ENCODE measurements around the gene POC1A.
"Not testable (repeated sequence)": the region's sequence is repeated elsewhere in the genome, so short reads cannot be mapped to it uniquely, and the experiment has no call there.

POC1A gene

GRCh38 chr3:52043750-52044149, 110.5 kb downstream of the POC1A start:
- DNase-seq (ENCODE audit: low read depth, low spot score): no peak
- no peak overlapping the region for H3K4me3 ChIP-seq (ENCODE audit: low read length)

- DNase-seq (ENCODE audit: low read depth, low spot score); H3K4me3 ChIP-seq (ENCODE audit: low read length): not testable (repeated sequence)
Observed at GRCh38 chr3:52043039-52043438, 111.2 kb downstream of the POC1A start.

DNA sequence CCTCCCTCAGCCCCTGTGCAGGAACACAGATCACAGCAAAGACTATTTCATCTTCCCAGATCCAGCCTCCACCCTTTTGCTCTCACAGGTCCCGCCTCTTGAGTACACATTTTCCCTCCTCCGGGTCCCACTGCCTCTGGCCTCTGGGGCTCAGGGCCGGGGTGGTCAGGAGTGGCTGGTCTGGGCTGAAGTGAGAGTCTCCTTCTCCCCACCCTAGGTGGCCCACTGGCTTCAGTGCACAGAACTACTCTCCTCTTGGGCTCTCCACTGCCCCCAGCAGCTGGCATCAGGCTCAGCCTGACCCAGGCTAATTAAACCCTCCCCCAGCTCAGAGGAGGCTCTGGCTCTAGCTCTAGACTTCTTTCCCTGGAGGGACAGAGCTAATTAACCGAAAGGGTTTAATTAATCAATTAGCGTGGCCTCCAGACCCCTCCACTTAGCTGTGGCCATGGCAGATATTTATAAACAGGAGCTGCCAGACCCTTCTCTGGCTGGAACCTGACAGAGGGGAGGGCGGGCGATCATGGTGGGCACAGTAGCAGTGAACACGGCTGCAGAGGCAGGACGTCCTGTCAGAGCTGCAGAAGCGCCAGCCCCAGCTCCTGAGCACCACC, 113.0 kb downstream of the POC1A start:
- no peak for DNase-seq (ENCODE audit: low read depth, low spot score)
- H3K4me3 ChIP-seq (ENCODE audit: low read length): no peak overlapping the region

GRCh38 chr3:52040600-52040999, 113.6 kb downstream of the POC1A start:
- no peak overlapping the region for H3K4me3 ChIP-seq (ENCODE audit: low read length)
- DNase-seq (ENCODE audit: low read depth, low spot score): no peak

DNA sequence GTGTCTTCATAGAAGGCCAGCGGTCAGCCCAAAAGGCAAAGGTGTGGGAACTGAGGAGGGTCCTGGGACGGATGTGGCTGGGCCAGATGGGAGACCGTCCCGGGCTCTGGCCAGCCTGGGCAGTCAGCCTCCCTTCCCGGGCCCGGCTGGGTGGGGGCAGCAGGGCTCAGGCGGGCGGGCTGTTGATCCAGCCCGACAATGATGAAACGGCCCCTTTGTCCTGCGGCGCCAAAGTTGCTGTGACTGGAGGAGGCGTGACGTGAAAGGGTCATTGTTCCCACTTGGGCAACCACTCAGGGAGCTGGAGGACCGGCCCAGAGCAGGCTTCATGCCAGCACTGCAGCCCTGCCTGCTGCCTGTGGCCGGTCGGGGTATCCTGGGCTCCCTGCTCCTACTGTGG, 114.4 kb downstream of the POC1A start:
- no peak overlapping the region for H3K4me3 ChIP-seq (ENCODE audit: low read length)
- DNase-seq (ENCODE audit: low read depth, low spot score): no peak

DNA sequence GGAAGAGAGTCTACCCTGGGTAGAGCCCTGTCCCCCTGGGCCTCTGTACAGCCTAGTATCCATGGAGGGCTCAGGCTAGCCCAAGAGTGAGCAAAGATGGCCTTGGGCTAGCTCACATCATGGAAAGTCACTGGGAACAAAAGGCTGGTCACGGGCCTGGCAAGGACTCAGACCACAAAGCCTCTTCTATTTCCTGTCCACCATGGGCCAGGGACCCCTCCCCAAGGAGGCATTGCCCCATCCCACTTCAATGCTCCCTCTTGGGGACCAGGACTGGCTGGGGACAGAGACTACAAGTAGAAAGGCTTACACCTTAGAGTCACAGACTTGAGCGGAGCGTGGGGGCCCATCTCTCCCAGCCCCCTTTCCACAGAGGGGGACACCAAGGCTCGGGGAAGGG, 114.8 kb downstream of the POC1A start:
- no peak overlapping the region for H3K4me3 ChIP-seq (ENCODE audit: low read length)
- no peak for DNase-seq (ENCODE audit: low read depth, low spot score)

DNA sequence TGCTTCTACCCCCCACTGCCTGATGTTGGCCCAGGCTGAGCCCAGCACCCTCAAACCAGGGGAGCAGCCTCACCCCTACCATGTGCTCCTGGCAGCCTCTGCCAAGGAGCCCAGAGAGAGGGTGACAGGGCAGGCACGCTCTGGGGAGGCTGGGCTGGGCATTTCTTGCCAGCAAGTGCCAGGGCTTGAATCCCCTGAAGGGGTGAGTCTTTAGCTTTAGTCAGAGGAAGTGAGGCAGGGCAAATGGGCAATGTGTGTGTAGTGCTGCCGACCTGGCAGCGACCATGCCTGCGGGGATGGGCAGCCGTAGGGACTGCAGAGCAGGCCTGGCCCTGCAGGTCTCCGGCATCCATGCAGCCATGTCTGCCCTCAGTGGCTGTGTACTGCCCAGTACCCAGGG, 116.0 kb downstream of the POC1A start:
- H3K4me3 ChIP-seq (ENCODE audit: low read length): no peak overlapping the region
- DNase-seq (ENCODE audit: low read depth, low spot score): no peak

DNA sequence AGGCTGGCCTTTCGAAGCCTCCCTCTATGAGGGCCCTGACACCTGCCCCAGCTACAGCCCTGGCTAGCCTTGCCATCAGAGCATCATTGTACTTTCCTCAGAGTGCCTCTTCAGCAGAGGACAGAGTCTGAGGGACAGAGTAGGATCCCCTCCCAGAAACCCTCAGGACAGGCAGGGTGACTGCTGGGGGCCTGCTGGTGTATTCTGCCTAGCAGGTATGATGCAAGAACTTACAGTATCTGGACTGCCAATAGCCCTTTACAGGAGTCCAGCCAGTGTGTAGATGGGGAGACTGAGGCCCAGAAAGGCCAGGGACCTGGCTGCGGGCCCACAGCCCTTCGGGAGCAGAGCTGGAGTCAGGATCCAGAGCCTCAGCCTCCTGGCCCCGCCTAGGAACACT, 116.9 kb downstream of the POC1A start:
- DNase-seq (ENCODE audit: low read depth, low spot score): no peak
- no peak overlapping the region for H3K4me3 ChIP-seq (ENCODE audit: low read length)

DNA sequence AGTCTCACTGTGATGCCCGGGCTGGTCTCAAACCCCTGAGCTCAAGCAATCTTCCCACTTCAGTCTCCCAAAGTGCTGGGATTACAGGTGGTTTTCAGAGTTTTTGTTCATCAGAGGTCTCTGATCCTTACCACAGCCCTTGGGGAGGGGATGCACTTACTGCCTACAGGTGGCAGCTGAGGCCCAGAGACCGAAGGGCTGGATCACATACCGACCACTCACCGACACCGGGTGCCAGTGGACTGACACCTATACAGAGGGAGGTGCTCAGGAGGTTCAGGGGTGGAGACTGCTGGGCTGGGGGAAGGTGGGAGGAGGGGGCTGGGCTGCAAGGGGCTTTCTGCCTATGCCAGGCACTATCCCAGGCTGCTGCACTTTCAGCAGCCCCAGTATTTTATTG, 117.4 kb downstream of the POC1A start:
- no peak overlapping the region for H3K4me3 ChIP-seq (ENCODE audit: low read length)
- DNase-seq (ENCODE audit: low read depth, low spot score): no peak

GRCh38 chr3:52036222-52036694, 118.0 kb downstream of the POC1A start:
- DNase-seq (ENCODE audit: low read depth, low spot score): no peak
- no peak overlapping the region for H3K4me3 ChIP-seq (ENCODE audit: low read length)

DNA sequence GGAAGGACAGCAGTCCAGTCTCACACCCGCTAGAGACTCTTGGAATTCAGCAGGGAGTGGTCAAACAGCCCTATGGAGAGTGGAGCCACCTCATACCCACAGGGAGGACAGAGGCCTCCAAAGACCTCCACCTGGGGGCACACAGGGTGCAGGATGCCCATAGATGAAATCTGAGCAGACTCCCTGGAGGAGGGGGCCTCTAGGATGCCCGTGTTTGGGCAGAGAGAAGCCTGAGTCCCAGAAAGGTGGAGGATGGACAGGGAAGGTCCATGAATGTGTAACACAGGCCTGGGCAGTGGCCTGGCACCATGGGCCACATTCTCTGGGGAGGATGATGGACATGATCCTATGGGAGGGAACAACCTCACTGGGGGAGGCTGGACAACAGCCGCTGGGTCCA, 119.6 kb downstream of the POC1A start:
- no peak overlapping the region for H3K4me3 ChIP-seq (ENCODE audit: low read length)
- no peak for DNase-seq (ENCODE audit: low read depth, low spot score)

GRCh38 chr3:52034212-52034611, 120.0 kb downstream of the POC1A start:
- DNase-seq (ENCODE audit: low read depth, low spot score): no peak
- H3K4me3 ChIP-seq (ENCODE audit: low read length): no peak overlapping the region

- not testable (repeated sequence) for H3K4me3 ChIP-seq (ENCODE audit: low read length); DNase-seq (ENCODE audit: low read depth, low spot score)
Observed at GRCh38 chr3:52033748-52034147, 120.5 kb downstream of the POC1A start.

GRCh38 chr3:52032702-52033408, 121.4 kb downstream of the POC1A start:
- DNase-seq (ENCODE audit: low read depth, low spot score): no peak
- no peak overlapping the region for H3K4me3 ChIP-seq (ENCODE audit: low read length)

GRCh38 chr3:52031896-52032295, 122.3 kb downstream of the POC1A start:
- DNase-seq (ENCODE audit: low read depth, low spot score): no peak

DNA sequence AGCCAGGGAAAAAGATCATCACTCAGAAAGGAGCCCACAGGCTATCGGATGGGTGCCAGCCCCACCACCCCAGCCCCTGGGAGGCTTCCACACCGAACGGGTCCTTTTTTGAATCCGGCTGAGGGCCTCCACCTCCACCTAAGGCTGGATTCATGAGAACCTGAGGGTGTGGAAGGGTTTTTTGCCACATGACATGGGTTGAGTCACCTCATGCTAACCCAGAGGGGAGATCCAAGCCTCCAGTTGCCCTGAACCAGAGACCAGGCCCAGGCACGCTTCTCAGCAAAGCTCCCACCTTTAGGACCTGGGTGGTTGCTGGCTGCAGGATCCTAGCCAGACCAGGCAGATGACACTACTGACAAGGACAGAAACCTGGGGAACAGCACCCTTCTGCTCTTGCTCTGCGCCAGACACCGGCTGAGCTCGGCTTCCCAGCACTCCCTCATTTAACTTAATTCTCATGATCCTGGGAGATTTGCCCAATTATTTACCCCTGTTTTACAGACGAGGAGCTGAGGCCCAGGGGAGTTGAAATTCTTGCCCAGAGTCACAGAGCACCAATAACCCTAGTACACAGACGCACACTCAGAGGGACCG, 123.4 kb downstream of the POC1A start:
- no peak overlapping the region for H3K4me3 ChIP-seq (ENCODE audit: low read length)
- DNase-seq (ENCODE audit: low read depth, low spot score): no peak

More at GRCh38 chr3:52031896-52032295, 122.3 kb downstream of the POC1A start:
- H3K4me3 ChIP-seq (ENCODE audit: low read length): no peak overlapping the region

DNA sequence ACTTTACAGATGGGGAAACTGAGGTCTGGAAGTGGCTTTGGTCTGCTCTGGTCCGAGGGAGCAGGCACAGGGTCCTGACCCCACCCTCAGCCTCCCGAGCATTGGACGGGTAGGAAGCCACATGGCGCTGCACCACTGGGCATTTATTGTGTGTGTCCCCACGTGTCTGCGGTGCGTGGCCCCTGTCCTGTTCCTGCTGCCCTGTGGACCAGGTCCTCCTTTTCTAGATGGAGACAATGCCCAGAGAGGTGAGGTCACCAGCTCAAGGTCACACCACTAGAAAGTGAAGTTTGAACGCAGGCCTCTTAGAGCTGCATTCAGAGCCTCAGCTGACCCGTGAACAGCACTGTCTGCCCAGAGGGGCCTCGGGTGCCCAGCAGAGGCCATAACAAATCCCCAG, 124.7 kb downstream of the POC1A start:
- no peak for DNase-seq (ENCODE audit: low read depth, low spot score)
- H3K4me3 ChIP-seq (ENCODE audit: low read length): no peak overlapping the region

DNA sequence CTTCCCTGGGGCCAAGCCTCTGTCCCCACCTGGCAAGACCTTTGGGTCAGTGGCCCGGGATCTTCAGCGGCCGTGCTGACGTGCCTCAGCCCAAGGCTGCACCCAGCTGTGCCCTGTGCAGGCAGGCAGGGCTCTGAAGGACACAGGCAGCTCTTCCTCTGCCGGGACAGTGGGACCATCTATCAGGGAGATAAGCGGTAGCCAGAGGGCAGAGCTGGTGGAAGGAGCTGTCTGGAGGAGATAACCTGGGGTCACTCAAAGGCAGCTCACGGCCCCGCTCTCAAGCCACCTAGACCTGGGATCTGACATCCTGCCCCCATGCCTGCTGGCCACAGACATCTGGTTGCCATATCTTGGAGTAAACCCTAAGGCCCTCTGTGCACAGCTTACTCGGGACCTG, 125.2 kb downstream of the POC1A start:
- no peak for DNase-seq (ENCODE audit: low read depth, low spot score)
- no peak overlapping the region for H3K4me3 ChIP-seq (ENCODE audit: low read length)

DNA sequence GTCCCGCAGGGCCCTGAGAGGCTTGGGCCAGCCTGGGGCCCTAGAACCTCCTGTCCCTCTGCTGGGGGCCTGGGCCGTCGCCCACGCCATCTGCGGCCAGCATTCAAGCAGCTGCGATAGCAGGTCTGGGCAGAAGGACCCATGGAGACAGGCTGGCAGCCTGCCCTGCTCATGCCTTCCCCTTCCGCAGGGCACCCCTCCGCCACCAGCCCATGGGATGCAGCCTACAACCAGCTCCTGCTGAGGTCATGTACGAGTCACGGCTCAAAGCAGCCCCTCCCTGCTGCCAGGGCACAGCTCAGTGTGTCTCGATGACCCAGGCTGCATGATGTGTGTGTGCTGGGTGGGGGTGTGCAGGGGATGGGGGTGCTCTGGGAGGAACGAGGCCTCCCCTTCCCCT, 125.7 kb downstream of the POC1A start:
- no peak for DNase-seq (ENCODE audit: low read depth, low spot score)
- no peak overlapping the region for H3K4me3 ChIP-seq (ENCODE audit: low read length)

DNA sequence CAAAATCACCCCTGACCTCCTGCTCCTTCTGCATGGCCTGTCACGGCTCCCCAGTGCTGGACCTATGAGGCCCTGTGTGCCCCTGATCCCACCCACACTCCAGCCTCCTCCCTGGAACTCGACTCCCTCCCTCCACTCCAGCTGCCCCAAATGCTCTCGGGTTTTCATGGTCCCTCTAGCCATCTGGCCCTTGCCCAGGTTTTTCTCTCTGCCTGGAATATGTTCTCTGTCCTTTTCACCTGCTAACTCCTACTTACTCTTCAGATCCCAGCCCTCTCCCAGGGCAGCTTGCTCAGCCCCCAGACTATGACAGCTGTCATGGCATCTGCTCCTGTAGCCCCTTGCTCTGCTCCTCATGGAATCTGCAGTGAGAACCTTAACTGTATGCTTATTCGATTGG, 128.2 kb downstream of the POC1A start:
- DNase-seq (ENCODE audit: low read depth, low spot score): no peak
- no peak overlapping the region for H3K4me3 ChIP-seq (ENCODE audit: low read length)

- no peak for DNase-seq (ENCODE audit: low read depth, low spot score)
- no peak overlapping the region for H3K4me3 ChIP-seq (ENCODE audit: low read length)
Observed at GRCh38 chr3:52025453-52025852, 128.8 kb downstream of the POC1A start.
